Pulmonary artery endothelial cell (primary cell): Measurements from ENCODE around the gene SUPT5H. TPM values are rescaled to one million over a fixed set of nuclear protein-coding genes. Genes with fewer than 3 reads are reported as not detected.

ENCODE experiments used
- DNase-seq: peaks from one replicate; pipeline ENCODE4 v3.0.0-alpha.2; 2011; ENCODE audit warnings: low read depth, low spot score
- total RNA-seq: library from RNA; depleted of rRNA; stranded (reverse); fragments of >200 nt; gene quantifications from 2 replicates; pipeline ENCODE4 v1.2.3, GENCODE V29; 2014

The SUPT5H gene
- total RNA-seq, 1 donor from 2014 or later = 52.4 TPM

DNA sequence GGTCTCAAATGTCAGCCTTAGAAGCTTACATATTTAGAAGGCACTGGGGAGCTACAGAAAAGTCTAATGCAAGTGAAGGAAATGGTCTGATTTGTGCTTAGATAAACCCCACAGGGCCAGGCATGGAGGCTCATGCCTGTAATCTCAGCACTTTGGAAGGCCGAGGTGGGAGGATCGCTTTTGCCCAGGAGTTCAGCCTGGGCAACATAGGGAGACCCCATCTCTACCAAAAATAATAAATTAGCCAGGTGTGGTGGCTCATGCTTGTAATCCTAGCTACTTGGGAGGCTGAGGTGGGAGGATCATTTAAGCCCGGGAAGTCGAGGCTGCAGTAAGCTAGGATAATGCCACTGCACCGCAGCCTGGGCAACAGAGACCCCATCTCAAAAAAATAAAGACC, 50.7 kb downstream of the SUPT5H start:
- DNase-seq = no peak

GRCh38 chr19:39497701-39497995, 52.3 kb downstream of the SUPT5H start:
- no peak for DNase-seq

GRCh38 chr19:39497996-39498797, 52.8 kb downstream of the SUPT5H start:
- no peak for DNase-seq

DNA sequence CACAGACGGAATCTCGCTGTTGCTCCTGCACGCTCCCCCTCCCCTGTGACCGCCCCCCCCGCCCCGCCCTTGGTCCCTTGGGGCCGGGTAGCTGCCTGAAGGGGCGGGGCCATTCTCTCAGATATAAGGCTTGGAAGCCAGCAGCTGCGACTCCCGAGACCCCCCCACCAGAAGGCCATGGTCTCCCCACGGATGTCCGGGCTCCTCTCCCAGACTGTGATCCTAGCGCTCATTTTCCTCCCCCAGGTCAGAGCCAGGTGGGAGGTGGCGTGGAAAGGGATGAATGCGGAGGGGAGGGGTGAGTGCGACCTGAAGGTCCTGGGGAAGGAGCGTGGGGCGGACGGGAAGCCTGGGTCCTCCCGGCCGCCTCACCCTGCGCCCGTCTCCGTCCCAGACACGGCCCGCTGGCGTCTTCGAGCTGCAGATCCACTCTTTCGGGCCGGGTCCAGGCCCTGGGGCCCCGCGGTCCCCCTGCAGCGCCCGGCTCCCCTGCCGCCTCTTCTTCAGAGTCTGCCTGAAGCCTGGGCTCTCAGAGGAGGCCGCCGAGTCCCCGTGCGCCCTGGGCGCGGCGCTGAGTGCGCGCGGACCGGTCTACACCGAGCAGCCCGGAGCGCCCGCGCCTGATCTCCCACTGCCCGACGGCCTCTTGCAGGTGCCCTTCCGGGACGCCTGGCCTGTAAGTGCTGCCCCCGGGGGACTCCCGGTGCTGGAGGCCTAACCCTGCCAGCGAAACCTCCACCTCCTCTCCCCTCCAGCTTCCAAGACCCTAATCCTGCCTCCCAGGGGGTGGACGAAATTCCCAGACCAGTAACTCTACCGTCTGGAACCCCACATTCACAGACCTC, 53.6 kb downstream of the SUPT5H start, which contains the start of gene DLL3:
Gene DLL3 (plus strand): TSS at position 150 of the 845 bp plus-strand sequence. CDS start 28 bp downstream, at position 178.
- DNase-seq = no peak

GRCh38 chr19:39499932-39500331, 54.5 kb downstream of the SUPT5H start:
- DNase-seq = no peak

GRCh38 chr19:39500543-39500942, 55.2 kb downstream of the SUPT5H start:
- DNase-seq = no peak

DNA sequence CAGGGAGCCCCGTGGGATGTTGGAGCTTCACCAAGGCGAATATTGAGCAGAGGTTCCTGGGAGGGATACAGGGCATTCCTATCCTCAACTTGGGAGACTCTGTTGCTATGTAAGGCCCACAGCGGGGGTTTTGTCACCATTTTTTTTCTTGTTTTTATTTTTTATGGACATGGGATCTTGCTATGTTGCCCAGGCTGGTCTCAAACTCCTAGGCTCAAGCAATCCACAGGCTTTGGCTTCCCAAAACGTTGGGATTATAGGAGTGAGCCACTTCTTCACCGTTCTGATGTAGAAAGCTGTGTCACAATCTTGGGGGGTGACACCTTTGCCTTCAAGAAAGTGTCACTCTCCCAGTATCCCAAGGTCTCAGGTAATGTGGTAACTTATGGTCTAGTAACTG, 56.0 kb downstream of the SUPT5H start:
- no peak for DNase-seq

- peak; percentile 19 for DNase-seq
Observed at GRCh38 chr19:39502640-39503417, 57.4 kb downstream of the SUPT5H start.

DNA sequence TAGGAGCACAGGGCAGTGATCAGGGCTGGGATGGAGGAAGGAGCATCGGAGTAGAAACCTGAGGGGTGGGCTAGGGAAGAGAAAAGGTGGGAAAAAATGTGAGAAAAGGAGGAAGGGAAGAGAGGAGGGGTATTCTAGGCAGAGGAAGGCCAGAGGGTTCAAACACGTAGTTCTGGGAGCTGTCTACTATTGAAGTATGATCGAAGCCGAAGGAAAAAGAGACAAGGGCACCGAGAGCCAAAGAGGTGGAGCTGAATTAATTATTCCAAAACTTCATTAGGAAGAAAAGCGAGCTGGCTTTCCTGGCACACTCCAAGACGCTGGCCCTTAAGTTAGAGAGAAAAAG, 61.2 kb downstream of the SUPT5H start:
- no peak for DNase-seq

DNA sequence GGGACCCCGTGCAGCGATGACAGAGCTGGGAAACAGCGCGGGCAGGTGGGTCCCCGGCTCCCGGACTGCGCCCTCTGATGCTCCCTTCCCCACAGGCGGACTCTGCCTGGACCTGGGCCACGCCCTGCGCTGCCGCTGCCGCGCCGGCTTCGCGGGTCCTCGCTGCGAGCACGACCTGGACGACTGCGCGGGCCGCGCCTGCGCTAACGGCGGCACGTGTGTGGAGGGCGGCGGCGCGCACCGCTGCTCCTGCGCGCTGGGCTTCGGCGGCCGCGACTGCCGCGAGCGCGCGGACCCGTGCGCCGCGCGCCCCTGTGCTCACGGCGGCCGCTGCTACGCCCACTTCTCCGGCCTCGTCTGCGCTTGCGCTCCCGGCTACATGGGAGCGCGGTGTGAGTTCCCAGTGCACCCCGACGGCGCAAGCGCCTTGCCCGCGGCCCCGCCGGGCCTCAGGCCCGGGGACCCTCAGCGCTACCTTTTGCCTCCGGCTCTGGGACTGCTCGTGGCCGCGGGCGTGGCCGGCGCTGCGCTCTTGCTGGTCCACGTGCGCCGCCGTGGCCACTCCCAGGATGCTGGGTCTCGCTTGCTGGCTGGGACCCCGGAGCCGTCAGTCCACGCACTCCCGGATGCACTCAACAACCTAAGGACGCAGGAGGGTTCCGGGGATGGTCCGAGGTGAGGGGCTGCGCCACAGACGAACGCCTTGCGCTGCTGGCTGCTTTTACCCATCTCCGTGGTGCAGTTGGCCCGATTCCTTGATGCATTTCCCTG, 61.7 kb downstream of the SUPT5H start:
- DNase-seq = peak; percentile 7

DNA sequence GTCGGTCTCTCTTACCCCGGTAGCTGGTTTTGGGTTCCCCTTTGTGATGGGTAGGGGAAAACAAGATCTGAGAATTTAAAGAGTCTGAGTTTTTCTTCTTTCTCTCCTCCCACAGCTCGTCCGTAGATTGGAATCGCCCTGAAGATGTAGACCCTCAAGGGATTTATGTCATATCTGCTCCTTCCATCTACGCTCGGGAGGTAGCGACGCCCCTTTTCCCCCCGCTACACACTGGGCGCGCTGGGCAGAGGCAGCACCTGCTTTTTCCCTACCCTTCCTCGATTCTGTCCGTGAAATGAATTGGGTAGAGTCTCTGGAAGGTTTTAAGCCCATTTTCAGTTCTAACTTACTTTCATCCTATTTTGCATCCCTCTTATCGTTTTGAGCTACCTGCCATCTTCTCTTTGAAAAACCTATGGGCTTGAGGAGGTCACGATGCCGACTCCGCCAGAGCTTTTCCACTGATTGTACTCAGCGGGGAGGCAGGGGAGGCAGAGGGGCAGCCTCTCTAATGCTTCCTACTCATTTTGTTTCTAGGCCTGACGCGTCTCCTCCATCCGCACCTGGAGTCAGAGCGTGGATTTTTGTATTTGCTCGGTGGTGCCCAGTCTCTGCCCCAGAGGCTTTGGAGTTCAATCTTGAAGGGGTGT, 62.5 kb downstream of the SUPT5H start:
- DNase-seq = no peak

GRCh38 chr19:39508629-39509028, 63.2 kb downstream of the SUPT5H start:
- DNase-seq = no peak

DNA sequence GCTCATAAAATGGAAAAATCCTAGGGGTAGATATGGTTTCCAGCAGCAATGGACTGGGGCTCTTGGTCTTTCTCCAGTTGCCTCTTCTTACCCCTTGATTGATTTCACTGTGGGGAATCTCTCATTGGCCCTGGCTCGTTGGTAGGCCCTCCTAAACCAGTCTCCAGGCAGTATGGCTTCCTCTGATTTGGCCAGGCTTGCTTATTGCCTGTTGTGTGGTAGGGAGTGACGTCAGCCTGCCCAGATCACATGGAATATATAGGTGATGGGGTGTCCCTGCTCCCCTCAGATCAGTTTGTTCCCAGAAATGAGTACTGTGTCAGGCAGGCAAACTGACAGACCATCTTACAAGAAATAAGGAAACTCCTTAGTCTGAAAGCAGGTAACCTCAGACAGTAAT, 63.9 kb downstream of the SUPT5H start:
- DNase-seq = no peak

GRCh38 chr19:39512988-39513387, 67.6 kb downstream of the SUPT5H start:
- DNase-seq = no peak

DNA sequence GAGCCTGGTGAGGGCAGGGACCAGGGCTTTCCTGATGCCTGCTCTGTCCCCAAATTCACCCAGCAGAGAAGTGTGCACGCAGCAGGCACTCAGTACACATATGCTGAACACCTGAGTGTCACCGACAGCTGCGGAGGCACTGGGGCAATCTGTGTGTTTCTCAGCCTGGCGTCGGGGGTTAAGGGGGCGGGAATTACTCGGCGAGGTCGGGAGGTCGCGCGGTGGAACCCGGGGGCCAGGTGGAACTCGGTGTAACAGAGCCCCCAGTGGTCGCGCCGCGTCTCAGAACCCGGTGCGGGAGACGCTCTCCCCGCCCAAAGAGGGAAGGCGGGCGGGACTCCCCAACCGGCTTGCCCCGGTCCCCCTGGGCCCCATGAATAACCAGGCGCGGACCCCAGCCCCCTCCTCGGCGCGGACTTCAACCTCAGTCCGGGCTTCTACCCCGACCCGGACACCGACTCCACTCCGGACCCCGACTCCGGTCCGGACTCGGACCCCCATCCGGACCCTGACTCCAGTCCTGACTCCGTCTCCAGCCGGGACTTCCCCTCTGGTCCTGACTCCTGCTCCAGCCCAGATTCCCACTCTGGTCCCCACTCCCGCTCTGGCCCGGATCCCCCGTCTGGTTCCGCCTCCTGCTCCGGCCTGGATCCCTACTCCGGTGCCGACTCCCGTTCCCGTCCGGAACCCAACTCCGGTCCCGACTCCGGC, 69.6 kb downstream of the SUPT5H start, which contains the start of gene SELENOV:
Gene SELENOV (plus strand): TSS at position 300 of the 711 bp plus-strand sequence. CDS start 74 bp downstream, at position 374.
- DNase-seq = no peak

DNA sequence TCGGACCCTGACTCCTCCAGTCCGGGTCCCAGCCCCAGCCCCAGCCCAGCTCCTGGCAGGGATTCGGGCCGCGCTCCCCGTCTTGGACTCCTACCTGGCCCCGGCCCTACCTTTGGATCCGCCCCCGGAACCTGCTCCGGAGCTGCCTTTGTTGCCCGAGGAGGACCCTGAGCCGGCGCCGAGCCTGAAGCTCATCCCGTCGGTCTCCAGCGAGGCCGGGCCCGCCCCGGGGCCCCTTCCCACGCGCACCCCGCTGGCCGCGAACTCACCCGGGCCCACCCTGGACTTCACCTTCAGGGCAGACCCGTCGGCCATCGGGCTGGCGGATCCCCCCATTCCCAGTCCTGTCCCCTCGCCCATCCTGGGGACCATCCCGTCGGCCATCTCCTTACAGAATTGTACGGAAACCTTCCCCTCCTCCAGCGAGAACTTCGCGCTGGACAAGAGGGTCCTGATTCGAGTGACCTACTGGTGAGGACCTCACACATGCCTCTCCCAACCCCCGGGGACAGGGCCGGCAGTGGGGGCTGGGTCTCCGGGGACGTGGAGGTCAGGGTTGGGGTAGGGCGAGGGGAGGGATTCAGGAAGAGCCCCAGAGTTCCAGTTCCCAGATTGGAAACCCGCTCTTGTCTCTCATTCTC, 70.3 kb downstream of the SUPT5H start:
- DNase-seq = no peak

DNA sequence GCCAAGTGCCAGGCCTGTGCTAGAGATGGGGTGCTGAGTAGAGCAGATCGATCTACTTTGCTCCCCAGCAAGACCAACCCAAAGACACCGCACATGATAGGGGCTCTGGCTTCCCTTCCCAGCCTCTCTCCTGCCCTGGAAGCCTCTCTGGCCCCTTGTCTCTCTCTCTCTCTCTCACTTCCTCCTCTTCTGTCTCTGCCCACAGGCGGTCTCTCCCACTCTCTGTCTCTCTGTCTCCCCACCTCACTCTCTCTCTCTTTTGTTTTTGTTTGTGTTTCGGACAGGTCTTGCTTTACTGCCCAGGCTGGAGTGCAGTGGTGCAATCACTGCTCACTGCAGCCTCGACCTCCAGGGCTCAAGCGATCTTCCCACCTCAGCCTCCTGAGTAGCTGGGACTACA, 70.9 kb downstream of the SUPT5H start:
- no peak for DNase-seq

DNA sequence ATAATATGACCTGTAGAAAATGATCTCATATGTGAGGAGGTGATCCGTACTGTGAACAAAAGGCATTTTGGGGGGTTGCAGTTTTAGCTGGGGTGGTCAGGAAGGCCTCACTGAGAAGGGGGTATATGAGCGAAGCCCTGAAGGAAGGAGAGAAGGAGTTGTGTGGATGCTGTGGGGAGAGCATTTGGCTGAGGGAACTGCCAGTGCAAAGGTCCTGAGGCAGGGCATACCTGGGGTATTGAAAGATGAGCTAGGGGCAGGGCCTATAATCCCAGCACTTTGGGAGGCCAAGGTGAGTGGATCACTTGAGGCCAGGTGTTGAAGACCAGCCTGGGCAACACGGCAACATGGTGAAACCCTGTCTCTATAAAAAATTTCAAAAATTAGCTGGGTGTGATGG, 72.0 kb downstream of the SUPT5H start:
- DNase-seq = no peak

- no peak for DNase-seq
Observed at GRCh38 chr19:39518458-39518857, 73.1 kb downstream of the SUPT5H start.
